HG02642 (cell line): Measurements from ENCODE around the gene GOT2.
"Not testable (repeated sequence)": the region's sequence is repeated elsewhere in the genome, so short reads cannot be mapped to it uniquely, and the experiment has no call there.

Experiments
- ATAC-seq: cut with Tn5 transposase; IDR thresholded peaks from one replicate; pipeline ENCODE4 v1.9.1; 2021; ENCODE audit warnings: mild to moderate bottlenecking; ENCODE audit not compliant: unreplicated experiment, poor library complexity

Gene GOT2

DNA sequence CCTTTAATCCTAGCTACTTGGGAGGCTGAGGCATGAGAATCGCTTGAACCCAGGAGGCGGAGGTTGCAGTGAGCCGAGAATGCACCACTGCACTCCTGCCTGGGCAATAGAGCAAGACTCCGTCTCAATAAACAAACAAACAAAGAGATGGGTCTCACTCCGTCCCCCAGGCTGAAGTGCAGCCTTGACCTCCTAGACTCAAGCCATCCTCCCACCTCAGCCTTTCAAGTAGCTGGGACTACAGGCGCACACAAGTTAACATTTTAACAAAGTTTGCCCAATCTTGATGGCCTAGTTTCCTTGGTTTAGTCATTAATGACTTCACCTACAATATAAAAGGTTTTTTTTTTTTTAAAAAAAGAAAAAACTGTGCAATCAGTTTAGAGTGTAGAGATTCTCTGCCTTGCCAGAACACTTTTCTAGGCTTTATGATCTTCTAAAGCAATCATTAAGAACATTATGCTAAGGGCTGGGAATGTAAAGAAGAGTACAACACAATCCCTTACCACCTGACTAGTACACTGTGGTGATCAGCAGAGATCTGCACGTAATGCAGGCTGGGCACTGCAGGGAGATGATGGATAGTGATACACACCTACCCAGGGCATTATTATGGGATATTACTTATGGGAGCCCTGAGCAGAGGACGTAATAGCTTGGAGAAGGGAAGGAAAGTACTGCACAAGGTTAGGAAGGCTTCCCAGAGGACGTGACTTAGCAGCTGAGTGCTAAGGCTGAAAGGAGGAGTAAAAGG lies 6.9 kb downstream of the GOT2 start:
- no peak for ATAC-seq

DNA sequence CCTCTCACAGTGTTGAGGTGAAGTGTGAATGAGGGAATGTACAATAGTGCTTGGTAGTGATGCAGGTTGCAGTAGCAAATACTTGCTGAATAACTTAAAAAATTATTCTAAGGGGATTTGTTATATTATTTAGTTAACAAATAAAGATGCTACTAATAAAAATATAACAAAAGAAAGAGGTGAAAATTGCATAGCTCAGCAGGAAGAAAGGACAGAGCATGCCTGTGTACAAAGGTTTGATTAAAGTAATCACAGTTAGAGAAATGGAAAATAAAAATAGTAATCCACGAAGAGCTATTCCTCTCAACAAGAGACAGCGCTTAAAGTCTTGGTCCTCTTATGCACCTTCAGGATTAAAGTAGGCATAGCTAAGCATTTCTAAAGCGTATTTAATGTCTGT lies 11.0 kb downstream of the GOT2 start:
- ATAC-seq = no peak

DNA sequence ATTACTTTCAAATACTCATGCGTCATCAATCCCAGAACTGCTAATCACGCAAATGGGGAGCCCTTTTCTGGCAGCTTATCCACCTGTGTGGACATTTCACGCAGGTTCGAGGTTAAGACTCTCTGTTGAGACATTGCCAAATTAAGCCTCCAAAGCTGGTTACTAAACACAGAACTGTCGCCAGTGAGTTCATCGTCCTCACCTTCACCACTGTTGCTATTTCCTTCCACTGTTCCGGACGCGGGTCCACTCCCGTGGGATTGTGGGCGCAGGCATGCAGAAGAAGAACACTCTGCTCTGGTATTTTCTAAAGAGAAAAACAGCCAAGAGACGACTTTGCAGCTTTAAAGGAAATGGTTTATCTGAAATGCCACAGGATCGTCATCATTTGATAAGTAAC lies 16.1 kb downstream of the GOT2 start:
- ATAC-seq = no peak

DNA sequence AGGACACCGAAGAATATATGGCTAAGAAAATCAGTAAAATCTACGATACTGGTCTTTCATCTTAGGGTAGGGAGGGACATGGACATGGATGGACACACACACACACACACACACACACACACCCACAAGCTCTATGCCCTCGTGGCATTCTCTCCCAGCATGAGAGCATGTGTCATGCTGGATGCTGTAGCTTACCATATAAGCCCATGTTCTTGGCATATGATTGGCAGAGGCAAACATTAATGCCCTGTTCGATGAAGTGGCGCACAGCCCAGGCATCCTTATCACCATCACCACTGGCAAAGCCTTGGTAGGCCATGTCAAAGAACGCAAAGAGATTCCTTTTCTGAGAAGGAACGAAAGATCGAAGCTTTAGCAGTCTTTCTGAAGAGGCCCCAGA lies 17.6 kb downstream of the GOT2 start:
- no peak for ATAC-seq

DNA sequence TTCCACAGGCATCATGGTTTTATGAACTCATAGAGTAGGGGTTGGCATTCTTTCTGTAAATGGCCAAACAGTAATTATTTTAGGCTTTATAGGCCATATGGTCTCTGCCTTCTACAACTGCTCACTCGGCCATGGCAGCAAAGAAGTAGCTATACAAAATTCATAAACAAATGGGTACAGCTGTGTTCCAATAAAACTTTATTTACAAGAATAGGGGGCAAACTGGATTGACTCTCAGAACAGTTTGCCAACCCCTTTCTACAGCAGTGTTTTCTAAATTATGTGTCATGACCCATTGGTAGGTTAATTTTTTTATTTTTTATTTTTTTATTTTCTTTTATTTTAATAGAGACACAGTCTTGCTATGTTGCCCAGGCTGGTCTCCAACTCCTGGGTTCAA lies 20.4 kb downstream of the GOT2 start:
- no peak for ATAC-seq

DNA sequence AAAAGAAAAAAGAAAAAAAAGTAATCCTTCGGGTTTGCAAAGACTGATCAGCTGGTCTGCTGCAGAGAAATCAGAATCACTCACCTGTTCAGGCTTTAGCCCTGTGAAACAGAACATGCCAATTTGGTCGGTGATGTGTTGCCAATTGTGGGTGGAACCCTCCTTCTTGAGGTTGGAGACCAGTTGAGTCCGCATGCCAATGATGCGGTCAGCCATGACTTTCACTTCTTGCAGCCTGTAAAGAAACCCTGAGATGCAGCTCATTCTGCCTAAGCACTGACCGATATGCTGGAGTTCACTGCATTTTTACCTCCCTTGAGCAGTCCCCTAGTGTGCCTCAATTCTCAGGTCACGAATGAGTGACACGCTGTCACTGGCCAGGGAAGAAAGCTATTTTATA lies 24.8 kb downstream of the GOT2 start:
- ATAC-seq = no peak

DNA sequence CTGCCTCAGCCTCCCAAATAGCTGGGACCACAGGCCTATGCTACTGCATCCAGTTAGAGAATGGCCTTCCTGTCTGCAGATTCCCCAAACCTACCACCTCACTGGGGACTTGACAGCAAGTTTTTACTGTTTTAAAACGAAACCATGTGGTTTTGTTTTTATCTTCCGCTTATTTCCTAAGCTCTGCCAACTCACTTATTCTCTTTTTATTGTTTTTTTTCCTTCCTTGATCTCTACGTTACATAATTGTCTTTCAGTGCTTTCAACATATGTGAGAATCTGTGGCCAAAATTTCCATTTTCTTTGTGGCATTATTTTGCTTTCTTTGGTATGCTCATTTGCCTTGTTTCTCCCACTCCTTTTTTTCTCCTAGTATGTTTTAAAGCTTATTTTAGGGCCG lies 35.0 kb downstream of the GOT2 start:
- no peak for ATAC-seq

DNA sequence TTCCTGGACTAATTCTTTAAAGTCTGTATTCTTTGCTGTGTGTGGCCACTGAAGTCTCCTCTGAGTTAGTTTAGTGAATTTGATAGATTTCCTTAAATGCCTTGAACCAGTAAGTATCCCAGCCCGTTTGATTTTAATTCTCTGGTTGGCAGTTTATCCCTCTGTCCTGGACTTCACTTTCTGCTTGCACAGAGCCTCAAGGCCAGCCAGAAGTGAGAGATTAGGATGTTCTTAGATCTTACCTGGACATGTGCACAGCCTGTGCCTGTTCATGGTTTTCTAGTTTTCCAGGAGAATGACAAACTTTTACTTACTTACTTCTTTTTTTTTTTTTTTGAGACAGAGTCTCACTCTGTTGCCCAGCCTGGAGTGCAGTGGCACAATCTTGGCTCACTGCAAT lies 38.7 kb downstream of the GOT2 start:
- no peak for ATAC-seq

DNA sequence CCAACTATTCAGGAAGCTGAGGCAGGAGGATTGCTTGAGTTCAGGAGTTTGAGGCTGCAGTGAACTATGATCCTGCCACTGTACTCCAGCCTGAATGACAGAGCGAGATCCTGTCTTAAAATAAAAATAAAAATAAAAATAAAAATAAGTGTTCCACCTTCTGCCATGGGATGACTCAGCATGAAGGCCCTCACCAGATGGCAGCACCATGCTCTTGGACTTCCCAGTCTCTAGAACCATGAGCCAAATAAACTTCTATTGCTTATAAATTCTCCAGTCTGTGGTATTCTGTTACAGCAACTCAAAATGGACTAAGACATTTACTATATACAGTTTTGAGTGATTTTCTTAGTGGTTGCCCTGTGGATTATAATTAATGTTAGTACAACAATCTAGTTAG lies 41.7 kb downstream of the GOT2 start:
- ATAC-seq = no peak

DNA sequence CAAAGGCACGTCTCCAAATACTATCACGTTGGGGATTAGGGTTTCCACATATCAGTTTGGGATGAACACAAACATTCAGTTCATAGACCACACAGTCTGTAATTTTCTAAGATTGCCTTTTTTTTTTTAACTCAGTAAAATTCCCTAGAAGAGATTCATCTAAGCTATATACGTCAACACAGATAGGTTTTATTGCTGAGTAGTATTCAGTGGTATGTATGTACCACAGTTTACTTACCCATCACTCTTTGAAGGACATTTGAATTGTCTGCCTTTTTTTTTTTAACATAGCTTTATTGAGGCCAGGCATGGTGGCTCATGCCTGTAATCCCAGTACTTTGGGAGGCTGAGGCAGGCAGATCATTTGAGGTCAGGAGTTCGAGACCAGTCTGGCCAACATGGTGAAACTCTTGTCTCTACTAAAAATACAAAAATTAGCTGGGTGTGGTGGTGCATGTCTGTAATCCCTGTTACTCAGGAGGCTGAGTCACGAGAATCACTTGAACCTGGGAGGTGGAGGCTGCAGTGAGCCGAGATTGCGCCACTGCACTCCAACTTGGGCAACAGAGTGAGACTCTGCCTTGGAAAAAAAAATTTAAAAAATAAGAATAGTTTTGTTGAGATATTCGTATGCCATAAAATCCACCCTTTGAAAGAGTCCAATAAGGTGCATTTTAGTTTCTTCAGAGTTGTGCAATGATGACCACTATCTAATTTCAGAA lies 47.0 kb downstream of the GOT2 start:
- ATAC-seq = not testable (repeated sequence)

DNA sequence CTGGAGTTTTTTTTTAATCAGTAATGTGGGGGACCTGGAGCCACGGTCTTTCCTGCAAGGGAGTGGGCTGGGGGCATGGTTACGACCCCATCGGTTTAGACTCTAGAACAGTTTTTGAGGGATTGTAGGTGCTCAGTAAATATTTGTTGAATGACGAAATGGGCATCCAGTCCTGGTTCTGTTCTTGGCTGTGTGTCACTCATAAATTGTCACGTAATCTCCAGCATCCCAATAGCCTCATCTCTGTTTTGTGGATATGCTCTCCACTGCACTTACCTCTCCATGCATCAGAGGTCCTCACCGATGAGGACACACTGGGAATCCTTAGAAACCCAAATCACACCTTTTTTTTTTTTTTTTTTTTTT lies 49.0 kb downstream of the GOT2 start:
- no peak for ATAC-seq

DNA sequence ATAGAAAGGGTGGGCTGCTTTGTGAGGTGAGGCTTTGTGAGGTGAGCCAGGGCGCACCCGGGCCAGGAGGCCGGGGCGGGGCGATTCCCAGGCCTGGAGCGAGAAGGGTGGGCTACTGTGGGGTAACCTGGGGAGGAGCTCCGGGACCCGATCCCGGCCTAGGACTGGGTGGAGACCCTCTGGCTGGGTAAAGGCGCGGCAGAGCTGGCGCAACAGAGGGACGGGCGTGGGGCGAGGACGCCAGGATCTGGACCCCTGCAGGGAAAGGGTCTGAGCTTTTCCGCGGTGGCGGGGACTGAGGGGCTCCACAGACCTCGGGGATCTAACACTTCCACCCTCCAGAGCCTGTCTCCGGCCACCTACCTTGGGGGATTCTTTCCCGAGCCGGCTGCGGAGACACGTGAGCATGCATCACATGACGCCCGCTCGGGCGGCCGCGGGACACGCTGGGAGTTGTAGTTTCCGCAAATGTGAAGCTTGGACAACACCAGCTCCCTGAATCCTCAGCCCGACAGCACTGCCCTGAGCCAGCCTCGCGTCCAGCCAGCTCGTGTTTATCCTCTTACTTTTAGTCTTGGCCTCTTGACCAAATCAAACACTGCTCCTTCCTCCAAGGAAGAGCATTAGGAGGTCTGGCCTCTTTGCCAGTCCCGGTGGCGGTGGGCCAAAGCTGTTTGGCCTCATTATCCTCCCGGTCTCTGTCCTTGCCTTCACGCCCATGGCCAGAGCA lies 49.6 kb downstream of the GOT2 start, which contains the start of gene SLC38A7:
SLC38A7 (minus strand) TSS at position 417 of the 730 bp plus-strand sequence. CDS start 4,644 bp downstream, outside the sequence.
- peak; percentile 99 for ATAC-seq

DNA sequence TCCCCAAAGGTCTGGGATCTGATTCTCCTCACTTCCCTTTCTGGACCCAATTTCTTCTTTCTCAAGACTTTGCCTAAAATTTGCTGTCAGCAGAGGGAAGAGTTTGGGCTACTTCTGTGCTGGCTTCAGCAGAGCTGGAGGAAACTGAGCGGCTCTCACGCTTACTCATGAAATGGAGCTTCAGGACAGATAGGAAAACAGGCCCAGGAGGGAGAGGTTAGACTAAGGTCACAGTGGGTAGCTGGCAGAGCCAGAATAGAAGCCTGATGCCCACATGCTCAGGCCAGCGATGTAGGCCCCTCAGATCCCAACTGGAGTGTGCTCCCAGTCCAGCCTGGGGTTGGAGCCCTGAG lies 50.1 kb downstream of the GOT2 start:
- no peak for ATAC-seq

DNA sequence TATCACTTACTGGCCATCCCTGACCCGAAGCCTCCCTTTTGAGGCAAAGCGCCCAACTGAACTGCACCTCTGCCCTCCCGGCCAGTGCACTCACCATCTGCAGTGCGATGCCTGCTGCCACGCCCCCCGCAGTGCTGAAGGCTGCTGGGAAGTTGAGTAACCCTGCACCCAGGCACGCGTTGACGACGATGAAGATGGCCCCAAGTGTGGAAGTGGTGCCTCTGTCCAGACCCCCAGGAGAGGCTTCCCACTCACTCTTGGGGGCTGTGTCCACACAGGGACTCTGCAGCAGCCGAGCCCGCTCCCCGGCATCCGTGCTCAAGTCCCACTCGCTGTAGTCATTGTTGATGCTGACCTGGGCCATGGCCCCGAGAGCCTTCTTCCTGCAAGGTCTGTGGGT lies 54.4 kb downstream of the GOT2 start:
- no peak for ATAC-seq

DNA sequence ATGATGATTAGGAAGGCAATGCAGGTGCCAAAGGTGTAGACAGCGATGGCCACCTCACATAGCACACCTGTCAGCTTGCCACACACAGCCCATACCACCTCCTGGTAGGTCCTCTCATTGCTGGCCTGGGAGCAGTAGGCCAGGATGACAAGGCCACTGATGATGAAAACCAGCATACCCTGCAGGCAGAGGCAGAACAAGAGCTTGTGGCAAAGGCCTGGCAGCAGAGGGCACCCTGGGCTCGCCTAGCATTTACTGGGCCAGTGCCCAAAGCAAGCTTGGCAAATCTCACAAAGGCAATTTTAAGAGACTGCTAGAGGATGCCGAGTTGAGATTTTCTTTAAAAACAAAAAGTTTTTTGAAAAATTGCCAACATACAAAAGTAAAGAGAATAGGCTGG lies 55.4 kb downstream of the GOT2 start:
- no peak for ATAC-seq

DNA sequence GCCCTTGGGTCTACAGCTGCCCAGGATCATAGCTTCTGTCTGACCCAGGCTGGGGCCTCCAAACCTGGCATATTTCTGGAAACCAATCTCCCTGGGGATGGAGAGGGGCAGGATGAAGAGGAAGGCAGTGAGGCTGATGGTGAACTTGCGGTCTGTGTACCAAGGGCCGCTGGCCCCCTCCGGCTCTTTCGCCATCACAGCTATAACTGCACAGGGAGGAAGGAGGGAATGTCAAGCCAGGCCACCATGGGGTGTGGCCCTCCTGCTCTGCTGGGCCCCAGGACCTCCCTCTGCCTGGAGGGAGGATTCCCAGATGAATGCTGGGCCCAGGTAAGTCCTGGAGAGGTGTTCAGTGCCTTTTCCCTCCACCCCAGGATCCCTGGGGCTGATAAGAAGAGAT lies 55.8 kb downstream of the GOT2 start:
- ATAC-seq = no peak

DNA sequence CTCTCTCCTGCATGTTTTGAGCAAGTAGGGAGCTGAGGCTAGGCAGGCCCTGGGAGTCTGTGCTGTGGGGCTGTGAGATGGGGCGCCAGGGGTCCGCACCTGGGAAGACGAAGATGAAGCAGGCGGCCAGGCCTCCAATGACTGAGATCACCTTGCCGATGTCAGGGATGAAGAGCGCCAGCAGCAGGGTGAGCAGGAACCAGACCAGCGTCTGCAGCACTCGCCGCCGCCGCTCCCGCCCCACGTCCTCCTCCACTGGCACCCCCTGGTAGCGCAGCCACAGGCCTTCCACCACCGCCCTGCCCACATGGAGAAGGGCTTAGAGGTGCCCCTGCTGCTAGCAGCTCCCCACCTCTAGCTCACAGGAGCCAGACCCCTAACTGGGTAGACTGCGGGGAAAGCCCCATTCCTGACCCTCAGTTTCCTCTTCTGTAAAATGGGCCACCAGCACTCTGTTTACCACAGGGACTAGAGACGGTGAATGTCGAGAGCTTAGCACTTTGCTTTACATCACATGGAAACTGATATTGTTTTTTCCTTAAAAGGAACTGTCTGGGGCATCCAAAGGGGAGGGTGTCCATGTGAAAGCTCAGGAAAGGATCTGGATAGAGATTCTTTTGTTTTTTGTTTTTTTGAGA lies 63.1 kb downstream of the GOT2 start:
- ATAC-seq = no peak

DNA sequence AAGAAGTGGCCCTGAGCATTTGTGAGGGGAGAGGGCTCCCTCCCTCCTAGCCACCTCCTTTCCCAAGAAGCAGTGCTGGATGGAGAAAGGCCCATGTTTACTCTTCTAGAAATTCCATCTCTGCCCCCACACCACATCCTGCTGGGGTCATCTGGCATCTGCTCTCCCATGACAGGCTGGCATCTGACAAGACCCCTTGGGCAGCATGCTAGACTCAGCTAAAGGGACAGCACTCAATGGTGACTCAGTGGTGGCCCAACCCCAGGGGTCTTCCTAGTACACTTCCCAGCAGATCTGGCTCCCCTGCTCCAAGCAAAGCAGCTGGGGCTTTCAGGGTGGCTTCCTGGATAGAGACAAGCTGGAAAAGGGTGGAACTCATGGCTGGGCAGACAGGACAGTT lies 63.9 kb downstream of the GOT2 start:
- no peak for ATAC-seq

DNA sequence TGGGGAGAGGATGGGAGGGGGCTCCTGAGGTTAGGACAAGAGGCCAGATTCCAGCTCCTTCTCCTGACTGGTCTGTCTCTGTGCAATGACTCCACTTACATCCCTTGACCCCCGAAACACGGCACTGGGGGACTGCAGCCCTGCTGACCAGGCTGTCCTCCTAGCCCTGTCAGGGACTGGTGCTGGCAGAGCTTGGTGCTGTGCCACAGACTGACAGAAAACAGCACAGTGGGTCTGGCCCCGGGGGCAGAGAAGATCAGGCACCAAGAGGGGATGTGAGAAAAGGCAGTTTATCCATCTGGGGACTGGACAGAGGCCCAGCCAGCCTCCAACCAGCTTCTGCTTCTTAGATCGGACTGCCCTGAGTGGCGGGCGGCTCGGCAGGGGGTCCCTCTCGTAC lies 68.9 kb downstream of the GOT2 start:
- ATAC-seq = no peak

DNA sequence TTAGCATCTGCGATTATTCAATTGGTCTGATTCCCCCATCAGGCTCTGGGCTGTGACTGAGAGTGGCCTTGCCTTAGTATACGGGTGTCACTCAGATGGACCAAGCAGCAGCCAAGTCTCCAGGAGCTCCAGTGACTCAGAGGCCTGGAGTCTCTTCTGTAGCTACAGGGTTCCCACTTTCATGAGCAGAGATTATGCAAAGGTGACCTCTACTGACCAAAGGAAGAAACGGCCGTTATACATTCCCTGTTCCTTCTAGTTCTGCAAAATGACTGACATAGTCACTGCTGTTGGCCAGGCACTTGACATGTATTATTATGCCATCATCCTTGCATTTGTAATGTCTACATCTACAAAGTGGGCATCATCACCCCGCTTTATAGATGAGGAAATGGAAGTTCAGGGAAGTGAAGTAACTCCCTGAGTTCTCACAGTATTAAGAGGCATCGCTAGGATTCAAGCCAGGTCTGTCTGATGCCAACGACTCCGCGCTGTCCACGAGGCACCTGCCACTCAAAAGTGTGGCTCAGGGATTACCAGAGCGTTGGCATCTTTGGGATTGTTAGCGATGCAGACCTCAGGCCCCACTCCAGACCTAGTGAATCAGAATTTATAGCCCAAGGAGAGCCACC lies 72.8 kb downstream of the GOT2 start:
- peak; percentile 80 for ATAC-seq

DNA sequence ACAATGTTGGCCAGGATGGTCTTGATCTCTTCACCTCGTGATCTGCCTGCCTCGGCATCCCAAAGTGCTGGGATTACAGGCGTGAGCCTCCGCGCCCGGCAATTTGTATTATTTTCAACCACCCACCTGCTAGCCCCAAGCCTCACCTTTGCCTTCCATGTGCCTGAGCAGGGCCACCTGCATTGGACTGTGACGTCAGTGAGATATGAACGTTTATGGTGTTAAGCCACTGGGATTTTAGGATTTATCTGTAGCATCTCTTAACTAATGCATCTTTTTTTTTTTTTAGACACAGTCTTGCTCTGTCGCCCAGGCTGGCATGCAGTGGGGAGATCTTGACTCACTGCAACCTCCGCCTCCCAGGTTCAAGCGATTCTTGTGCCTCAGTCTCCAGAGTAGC lies 74.2 kb downstream of the GOT2 start:
- ATAC-seq = not testable (repeated sequence)
